Prostate gland (tissue), 2 donors: Measurements from ENCODE around the gene KLK8.

Source experiments
- CTCF ChIP-seq, 4 experiments: fragments of 200-600 bp in 2 of 4; fragments of 450-650 bp in 2 of 4; sonication (generic) in 2 of 4; IDR thresholded peaks; 1 replicate in 3 of 4; 2 replicates in 1 of 4; pipeline ENCODE4 v1.5.1; 2016 to 2019; ENCODE audit warnings: antibody characterized with exemption in 4 of 4, mild to moderate bottlenecking in 2 of 4, moderate library complexity in 2 of 4
- POLR2A ChIP-seq: fragments of 450-650 bp; IDR thresholded peaks from one replicate; pipeline ENCODE4 v1.6.1; 2016; ENCODE audit warnings: antibody characterized with exemption, mild to moderate bottlenecking
- POLR2AphosphoS5 ChIP-seq: sonication (generic); formaldehyde crosslinking; IDR thresholded peaks from one replicate; pipeline ENCODE4 v1.6.1; 2017; ENCODE audit warnings: antibody characterized with exemption

DNA sequence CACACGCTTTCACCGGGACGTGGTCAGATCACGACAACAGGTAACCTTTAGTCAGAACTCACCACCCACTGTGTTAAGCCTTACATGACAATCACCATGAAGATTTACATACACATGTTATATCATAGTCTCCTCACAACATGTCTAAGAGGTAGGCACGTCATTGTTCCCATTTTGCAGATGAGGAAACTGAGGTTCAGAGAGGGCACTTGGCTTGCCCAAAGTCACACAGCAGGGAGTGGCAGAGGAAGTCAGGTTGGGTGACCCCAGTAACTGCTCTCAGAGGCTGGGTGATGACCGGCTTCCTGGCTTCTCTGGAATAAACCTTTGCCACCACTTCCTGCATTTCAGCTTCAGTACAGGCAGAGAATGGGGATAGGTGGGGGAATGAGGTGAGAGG, 12.8 kb upstream of the KLK8 start:
- TF ChIP-seq POLR2A = no peak
- no peak for TF ChIP-seq POLR2AphosphoS5
- TF ChIP-seq CTCF (IDR thresholded peaks at IDR 0.05) = no peak
